ENCODE data around the gene TRIM7.
"Not testable (repeated sequence)": the region's sequence is repeated elsewhere in the genome, so short reads cannot be mapped to it uniquely, and the experiment has no call there.

Gene TRIM7

DNA sequence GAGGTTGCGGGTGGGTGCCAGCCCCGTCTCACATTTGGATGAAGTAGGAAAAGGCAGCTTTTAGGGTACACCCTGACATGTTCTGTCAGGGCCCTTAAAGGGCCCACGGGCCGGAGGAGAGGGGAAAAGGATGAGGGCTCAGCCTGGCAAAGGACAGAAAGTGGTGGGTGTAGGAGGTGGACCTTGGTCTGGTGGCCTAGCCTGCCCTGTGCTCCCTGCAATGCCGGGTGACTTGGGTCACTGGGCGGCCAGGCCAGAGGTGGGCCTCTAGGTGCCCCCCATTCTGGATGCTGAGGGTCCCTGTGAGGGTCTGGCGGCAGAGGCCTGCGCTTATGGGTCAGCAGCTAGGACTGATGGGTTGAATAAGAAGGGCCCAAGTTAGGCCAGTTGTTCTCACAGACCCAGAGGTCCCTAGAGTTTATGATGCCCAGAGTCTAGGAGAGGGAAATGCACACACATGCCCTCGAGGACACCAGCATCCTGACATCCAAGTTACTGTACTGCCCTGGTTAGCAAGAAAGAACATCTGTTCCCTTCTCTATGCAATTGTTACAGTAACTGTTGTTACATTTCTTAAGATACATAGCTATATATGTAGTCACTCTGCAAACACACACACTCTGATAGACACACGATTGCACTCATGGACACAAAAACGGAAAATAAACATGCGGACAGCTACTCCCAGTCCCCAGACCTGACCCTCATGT is 12.5 kb downstream of the TRIM7 start:
- no peak for DNase-seq (ENCODE audit: low read depth in 2 of 2)

DNA sequence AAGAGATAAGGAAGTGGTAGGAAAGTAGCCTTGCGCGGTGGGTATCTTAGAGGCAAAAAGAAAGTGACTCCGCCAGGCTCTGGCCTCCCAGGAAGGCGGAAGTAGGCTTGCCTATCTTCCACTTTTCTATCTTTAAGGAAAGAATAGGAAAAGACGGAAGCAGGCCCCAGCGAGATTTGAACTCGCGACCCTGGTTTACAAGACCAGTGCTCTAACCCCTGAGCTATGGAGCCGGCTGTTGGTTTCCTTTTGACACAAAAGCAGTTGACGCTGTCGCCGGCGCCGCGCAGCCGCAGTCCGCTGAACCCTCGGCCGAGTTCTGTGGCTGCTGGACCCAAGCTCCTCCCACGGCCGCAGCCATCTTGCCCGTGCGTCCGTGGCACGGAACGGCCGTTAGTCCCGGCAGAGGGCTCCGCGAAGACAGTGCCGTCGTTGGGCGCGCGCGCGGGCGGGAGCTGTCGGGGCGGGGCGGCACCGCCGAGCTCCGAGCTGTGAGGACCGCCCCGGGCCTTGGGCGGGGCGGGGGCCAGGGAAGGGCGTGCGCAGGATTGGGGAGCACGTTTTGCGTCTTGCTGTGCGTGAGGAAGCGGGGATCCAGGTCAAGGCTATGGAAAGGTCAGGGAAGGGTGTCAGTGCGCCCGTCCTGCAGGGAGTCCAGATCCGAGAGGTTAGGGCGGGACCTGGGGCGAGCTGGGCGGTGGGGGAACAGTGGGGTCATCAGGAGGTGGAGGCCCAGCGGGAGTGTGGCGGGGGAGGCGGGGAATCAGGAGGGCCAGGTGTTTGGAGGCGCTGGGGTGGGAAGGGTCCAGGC is 13.3 kb downstream of the TRIM7 start:
- peak; percentile 97 to 98 for DNase-seq (ENCODE audit: low read depth in 2 of 2)

DNA sequence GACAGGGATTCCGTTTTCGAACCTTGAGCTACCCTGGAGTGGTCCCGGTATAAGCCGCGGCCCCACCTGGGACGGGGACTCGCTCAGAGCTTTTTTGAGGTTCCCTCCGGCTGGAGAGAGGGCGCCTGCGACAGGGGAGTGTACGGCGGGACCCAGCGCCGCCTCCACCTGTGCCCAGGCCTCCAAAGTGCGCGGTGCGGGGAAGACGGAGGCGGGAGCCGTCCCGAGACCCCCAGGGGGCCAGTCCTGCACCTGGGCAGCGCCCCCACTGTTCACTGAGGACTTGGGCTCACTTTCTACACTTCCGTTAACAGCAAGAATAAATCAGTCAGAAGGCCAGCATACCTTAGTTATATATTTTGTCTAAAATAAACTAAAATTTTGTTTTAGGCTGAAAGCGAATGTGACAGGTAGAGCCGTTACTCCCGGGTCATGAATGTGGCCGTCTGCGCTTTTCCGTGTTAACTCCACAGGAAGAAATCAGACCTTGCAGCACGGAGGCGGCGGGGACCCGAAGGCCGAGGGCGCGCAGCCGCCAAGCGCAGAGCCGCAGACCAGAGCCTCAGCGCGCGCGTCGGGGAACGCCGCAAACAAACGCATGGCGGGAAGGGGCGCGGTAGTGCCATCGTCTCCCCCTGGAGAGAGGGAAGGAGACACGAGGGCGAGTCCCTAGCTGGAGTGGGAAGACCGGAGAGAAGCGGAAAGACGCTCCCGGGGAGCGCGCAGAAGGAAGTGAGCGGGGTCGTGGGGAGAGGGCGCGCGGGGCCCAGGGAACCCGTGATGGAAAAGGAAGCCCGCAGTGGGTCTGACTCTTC is 14.1 kb downstream of the TRIM7 start:
- no peak for DNase-seq (ENCODE audit: low read depth in 2 of 2)

DNA sequence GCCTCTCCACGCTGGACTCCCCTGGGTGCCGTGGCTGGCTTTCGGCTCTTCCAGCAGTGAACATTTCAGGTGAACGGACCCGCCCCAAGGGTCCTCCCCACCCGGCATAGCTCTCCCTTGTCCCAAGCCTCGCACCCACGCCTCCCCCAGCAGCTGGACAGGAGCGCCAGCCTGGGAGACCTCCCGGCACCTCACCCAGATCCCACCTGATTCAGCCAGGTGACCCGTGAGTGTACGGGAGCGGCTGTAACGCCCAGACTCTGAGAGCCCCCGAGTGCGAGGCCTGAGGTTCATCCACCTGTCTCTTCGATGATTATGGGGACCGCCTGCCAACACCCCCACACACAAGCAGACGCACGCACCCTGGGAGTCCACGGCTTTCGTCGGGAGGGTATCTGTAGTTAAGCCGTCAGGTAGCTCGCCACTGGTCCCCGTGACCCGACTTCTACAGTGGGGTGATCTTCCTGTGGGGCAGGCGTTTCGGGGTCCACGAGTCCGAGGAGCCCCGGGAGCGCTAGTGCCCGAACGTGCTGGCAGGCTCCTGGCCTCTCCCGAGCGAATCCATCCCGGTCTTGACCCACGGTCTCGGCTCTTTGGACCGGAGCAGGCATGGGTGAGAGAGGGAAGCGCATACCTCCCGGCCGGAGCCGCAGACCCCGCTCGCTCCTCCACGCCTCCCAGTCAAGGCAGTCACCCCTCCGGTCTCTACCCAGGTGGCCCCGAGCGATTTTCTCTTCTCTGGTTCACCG is 14.9 kb downstream of the TRIM7 start:
- no peak for DNase-seq (ENCODE audit: low read depth in 2 of 2)

DNA sequence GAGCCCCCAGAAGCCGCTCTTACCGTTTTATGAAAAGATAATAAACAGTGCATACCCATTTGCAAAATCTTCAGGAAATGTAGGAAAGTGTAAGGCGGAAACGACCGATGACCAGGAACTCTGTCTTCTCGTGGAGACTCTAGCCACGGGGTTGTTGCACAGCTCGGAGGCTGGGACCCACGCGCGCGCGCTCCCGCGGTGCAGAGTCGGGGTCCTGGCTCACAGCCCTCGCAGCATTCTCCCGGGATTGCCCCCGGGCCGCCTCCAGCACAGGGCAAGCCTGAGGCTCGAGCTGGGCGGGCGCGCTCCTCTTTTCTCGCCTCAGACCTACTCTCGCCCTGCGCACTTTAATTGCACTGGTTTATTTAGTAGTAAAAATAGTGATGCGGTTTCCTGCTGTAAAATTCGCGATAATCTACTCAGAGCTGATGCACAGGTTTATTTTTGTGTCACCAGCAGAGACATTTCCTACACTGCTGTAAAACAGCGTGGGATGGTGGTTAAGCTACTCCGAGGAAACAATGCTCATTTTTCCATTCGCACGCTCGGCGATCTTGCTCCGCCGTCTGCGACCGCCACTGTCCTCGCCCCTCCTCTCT is 15.5 kb downstream of the TRIM7 start:
- DNase-seq (ENCODE audit: low read depth in 2 of 2), result no peak

DNA sequence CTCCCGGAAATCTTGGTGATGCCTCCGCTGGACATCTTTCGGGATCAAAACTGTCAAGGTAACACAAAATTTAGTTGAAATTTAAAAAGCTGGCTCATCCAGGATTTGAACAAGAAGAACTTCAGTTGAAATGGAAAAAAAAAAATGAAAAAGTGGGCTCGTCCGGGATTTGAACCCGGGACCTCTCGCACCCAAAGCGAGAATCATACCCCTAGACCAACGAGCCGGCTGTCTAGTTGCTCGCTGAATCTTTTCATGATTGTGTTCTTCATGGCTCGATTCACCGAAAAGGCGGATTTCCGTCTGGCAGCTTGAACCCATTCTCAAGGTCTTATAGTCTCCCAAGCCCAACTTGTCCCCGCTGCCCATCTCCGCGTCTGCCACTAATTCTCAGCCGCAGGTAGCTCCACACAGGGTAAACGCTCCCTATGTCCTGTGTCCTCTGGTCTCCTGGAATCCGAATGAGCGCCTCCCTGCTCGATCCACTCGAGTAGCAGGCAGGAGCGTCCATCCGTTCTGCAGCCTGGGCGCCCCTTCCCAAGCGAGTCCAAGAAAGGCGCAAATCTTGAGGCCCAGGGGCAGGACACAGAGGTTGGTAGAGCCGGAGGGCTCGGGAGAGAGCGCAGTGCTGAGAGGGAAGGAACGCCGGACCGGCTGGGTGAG is 16.2 kb downstream of the TRIM7 start:
- DNase-seq (ENCODE audit: low read depth in 2 of 2), result peak in 1 of 2 donors; percentile 77

DNA sequence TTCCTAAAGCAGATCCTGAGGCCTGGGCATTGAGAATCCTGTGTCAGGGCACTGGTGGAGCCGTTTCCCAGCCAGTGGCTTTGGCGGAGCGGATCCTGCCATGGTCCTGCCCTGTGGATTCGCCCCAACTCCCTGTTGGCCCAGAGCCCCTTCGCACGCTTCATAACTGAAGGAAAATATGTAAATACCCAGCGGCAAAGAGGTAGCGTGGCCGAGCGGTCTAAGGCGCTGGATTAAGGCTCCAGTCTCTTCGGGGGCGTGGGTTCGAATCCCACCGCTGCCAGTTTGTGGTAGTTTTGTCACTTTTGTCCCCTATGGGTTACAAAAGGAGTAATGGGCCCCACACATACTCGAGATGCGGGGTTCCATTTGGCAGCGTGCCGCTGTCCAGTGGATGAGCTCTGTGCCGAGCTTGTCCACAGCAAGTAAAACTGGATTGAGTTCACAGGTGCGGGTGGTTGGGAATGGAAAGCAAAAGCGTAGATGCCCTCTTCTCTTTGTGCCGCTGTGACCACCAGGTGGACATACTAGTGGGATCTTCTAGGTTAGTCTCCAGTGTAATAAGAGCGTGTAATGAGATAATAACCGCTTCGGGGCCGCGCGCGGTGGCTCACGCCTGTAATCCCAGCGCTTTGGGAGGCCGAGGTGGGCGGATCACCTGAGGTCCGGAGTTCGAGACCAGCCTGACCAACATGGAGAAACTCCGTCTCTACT is 17.3 kb downstream of the TRIM7 start:
- no peak for DNase-seq (ENCODE audit: low read depth in 2 of 2)

DNA sequence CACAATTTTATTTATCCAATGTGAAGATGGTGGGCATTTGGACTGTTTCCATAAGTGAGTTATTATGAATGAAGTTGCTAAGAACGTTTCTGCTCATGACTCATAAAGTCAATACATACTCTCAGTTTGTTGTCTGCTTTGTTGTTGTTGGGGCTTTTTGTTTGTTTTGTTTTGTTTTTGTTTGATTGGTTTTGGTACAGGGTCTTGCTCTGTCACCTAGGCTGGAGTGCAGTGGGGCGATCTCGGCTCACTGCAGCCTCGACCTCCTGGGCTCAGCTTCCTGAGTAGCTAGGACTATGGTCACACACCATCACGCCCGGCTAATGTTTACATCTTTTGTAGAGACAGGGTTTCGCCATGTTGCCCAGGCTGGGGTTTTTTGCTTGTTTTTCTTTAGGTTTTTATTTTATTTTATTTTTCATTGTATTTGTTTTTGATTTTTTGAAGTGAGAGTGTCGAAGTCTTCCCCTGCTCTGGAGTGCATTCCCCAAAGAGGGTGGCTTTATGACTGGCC is 18.0 kb downstream of the TRIM7 start:
- no peak for DNase-seq (ENCODE audit: low read depth in 2 of 2)

DNA sequence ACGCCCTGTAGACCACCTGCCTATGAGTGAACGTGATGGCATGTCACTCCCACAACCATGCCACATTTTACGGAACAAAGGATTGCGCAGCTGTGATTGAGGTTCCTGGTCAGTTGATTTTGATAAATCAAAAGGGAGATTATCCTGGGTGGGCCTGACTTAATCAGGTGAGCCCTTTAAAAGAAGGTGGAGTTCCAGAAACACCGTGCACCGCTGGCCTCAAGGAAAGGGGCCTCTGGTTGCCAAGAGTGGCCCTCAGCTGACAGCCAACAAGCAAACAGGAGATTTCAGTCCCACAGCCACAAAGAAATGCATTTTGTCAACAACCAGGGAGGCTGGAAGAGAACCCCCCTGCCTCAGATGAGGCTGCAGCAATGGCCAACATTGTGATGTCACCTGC is 19.0 kb downstream of the TRIM7 start:
- DNase-seq (ENCODE audit: low read depth in 2 of 2), result no peak

DNA sequence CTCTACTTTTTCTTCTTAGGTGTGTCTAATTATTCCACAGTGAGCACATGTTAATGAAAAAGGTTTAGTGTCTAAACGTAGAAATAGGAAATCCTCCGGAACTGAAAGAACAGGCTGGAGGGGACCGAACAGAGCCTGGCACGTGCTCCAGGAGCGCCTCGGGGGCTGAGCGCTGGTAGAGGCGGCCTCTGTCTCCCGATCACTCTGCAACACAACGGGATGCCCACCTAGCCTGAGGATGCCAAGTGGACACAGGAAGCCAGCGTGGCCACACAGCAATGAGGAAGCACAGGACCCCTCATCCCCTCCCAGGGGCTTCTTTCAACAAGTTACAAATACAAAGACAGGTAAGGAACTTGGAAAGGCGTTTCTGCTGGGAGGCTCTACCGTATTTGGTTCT is 19.4 kb downstream of the TRIM7 start:
- no peak for DNase-seq (ENCODE audit: low read depth in 2 of 2)

DNA sequence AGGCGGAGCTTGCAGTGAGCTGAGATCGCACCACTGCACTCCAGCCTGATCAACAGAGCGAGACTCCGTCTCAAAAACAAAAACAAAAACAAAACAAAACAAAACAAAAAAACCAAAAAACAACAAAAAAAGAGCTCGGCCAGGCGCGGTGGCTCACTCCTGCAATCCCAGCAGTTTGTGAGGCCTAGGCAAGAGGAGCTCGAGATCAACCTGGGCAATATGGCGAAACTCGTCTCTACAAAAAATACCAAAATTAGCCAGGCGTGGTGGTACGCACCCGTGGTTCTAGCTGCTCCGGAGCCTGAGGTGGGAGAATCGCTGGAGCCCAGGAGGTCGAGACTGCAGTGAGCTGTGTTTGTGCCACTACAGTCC is 20.2 kb downstream of the TRIM7 start:
- no peak for DNase-seq (ENCODE audit: low read depth in 2 of 2)

DNA sequence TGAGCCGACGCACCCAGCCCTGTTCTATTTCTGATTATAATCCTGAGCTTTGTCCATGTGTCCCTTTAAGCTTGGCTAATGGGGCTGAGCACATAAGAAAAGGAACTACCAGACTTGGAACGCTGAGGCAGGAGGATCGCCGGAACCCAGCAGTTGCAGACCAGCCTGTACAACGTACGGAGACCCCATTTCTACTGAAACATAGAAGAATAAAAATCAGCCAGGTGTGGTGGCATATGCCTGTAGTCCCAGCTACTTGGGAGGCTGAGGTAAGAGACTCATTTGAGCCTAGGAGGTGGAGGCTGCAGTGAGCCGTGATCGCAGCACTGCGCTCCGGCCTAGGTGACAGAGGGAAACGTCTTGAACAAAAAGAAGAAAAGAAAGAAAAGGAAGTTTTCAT is 22.3 kb downstream of the TRIM7 start:
- DNase-seq (ENCODE audit: low read depth in 2 of 2), result no peak

DNA sequence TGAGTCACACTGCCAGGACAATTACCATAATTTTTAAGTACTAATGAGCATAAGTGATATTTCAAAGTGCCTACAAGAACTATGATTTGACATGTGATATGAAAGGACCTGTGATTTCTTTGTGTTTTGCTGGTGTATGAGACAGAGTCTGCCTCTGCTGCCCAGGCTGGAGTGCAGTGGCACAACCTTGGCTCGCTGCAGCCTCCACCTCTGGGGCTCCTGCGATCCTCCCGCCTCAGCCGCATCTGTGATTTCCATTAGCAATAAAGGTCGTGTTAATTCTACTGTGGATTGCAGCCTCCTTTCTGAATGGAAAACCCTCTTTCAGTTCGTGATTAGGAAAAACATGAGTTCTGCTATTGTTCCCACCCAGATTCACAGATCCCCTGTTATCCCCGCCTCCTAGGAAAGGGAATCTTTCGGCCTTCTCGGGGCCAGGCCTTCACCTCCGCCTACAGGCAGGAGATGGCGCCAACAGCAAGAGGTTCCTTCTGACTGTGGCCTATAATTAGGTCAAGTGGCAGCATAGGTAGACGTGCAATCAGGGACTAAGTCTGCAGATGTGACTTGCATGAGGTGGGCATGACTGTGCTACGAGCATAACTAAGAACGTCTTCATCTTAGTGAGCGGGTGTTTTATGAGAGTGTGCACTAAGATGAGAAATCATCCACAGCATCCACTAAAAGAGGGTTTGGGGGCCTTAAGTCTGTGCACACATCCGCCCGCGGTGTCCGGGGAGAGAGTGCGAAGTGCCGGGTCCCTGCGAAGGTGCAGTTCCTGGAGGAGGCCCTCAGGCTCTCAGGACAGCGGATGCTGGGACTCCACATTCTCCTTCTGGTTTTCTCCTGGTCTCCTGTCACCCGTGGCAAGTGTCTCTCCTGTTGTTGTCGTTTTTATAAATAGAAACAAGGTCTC is 23.1 kb downstream of the TRIM7 start:
- DNase-seq (ENCODE audit: low read depth in 2 of 2), result no peak

DNA sequence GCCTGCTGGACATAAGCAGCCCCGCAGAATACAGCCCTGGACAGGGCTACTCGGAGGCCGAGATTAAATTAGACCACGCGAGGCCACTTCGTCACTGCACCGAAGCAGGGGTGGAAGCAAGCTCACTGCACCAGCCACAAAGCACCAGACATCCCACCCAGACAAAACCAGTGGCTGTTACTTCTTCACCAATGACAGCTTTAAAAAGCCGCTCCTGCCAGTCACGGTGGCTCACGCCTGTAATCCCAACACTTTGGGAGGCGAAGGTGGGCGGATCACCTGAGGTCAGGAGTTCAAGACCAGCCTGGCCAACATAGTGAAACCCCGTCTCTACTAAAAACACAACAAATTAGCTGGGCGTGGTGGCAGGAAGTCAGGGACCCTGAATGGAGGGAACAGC is 27.4 kb downstream of the TRIM7 start:
- DNase-seq (ENCODE audit: low read depth in 2 of 2), result not testable (repeated sequence)

DNA sequence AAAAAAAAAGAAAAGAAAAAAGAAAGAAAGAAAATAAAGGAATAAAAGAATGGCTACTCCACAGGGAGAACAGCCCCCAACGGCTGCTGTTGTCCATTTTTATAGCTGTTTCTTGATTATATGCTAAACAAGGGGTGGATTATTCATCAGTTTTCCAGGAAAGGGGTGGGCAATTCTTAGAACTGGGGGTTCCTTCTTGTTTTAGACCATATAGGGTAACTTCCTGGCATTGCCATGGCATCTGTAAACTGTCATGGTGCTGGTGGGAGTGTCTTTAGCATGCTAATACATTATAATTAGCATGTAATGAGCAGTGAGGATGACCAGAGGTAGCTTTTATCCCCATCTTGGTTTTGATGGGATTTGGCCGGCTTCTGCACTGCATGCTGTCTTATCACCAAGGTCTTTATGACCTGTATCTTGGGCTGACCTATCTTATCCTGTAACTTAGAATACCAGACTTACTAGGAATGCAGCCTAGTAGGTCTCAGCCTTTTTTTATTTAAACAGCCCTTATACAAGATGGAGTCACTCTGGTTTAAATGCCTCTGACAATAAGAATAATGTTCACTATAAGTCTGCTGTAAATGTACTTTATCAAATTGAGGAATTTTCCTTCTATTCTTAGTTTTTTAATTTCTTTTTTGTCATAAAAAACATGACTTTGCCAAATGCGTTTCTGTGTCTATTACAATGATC is 28.6 kb downstream of the TRIM7 start:
- no peak for DNase-seq (ENCODE audit: low read depth in 2 of 2)

DNA sequence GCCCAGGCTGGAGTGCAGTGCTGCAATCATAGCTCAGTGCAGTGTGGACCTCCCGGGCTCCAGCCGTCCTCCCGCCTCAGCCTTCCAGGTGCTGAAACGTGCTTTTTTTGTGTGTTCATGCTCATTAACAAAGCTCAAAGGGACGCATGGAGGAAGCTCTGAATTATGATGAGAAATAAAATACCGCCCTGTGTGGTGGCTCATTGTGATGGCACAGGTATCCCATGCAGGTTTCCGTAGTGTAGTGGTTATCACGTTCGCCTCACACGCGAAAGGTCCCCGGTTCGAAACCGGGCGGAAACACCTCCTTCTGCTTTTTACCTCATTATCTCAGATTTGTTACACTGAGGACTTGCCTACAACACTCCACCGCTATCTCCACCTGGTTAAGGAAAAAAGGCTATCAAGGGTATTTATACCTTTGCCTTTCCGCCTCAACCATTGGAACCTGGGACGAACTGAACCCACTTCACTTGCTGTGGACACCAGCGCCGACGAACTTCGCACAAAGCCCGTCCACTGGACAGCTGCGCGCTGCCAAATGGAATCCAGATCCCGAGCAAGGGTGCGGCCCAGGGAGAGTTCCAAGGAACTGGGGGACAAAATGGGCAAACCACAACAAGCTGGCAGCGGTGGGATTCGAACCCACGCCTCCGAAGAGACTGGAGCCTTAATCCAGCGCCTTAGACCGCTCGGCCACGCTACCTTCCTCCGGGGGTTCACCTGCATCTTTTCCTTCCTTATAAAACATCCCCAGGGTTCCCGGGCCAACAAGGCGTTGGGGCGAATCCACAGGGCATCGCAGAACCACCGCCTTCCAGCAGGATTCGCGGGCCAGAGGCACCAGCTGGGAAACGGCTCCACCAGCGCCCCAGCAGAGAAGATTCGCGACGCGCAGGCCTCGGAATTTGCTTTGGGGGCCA is 31.3 kb downstream of the TRIM7 start:
- DNase-seq (ENCODE audit: low read depth in 2 of 2), result no peak

DNA sequence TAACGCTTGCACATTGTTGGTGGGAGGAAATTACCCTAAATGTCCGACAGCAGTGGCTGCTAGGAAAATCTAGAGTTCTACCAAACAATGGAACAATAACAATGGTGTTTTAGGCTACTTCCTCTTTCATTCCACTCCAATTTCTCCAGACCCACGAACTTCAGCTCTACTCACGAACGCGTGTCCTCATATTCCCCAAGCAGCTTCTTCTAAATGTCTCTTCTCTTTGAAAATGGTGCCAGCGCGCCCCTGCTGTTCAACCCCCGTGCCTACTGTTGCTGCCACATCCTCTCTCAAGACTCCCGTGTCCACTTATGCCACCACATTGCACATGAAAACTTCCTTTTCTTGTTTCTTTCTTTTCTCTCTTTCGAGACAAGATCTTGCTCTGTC is 32.0 kb downstream of the TRIM7 start:
- no peak for DNase-seq (ENCODE audit: low read depth in 2 of 2)

Measured in stimulated activated CD8-positive, alpha-beta memory T cell treated with anti-CD3 and anti-CD28 coated beads, Interleukin-7, amount 100 ng/mL, for 1 hour (primary cell).